ENCODE results near the gene VPS35L.

VPS35L gene

DNA sequence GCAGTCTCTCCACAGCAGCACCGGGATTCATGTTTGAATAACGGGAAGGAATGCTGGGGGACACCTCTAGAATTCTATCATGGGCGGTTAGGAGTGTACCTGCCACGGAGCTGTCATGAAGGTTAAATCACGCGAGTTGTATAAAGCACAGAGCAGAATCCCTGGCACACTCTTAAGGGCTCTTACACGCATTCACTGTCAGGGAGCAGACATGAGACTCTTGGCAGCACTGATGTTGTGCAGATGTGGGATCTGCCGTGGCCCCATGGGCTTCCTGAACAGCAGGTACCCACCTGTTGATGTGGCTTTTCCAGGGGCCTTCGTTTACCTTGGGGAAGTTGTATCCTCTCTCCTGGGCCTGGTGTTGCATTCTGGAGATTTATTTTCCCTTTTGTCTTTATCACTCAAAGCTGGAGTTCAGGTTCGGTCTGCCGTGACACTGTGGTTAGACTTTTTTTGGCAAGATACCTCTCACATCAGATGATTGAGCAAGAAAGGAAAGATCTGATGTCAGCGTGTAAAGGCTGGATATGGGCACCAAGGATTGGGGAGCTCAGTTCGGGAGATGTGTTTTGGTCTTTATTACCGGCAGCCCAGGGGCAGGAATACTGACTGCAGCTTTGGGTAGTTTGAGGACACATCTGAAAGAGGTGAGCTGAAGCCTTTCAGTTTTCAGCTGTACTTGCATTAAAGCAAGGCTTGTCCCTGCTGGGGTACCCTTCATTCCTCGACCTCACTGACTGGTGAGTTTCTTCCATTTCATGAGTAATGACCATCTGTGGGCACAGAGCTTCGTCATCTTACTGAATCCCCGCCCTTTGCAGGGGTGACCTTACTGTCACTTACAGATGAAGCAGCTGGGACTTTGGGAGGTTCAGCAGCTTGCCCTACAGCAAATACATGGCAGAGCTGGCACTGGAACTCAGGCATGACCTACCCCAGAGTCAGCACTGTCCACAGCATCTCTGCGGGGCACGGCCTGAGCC lies 143.3 kb downstream of the VPS35L start:
- no peak for DNase-seq

DNA sequence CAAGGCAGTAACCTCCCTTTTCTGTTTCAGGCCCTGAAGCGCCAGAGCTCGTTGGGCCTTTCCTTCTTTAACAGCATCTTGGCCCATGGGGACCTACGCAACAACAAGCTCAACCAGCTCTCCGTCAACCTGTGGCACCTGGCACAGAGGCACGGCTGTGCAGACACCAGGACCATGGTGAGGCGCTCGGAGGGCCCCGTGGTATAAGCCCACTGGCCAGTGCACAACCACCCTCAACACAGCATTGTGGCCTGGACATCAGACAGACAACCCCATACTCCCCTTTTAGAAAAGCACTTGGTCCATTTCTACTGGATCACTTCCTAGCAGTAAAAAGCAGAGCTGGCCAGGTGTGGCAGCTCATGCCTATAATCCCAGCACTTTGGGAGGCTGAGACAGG lies 144.0 kb downstream of the VPS35L start:
- no peak for DNase-seq

DNA sequence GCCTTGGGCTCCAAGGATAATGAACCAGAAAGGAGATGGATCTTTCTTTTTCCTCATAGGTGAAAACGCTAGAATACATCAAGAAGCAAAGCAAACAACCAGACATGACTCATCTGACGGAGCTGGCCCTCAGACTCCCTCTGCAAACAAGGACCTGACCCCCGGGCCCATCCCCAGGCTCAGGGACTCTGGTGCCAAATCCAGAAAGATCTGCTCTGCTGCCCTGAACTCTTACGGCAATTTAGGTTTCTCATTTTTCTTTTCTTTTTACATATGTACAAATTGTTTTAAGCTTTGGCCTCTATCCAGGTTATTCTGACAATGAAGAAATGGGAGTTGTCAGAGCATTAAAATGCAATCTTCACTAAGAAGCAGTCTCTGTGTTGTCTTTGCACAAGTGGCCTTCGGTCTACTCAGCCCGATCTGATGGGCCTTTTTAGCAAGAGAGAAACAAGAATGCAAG lies 144.8 kb downstream of the VPS35L start:
- no peak for DNase-seq

DNA sequence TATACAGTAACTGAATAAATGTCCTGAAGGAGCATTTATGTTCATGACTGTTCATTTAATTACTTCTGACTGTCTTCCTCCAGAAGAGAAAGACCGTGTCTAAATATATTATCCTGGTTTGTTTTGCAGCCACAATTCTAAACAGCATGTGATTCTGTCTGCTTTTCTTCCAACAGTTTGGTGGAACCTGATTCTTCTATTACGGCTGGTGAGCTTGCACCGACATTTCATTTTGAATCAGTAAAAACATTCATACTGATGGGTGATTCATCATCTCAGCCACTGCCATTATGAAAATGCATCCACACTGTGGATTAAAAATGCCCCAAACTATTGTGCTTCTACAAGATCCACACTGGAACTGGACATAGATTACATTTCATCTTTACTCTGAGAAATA lies 145.6 kb downstream of the VPS35L start:
- no peak for DNase-seq

DNA sequence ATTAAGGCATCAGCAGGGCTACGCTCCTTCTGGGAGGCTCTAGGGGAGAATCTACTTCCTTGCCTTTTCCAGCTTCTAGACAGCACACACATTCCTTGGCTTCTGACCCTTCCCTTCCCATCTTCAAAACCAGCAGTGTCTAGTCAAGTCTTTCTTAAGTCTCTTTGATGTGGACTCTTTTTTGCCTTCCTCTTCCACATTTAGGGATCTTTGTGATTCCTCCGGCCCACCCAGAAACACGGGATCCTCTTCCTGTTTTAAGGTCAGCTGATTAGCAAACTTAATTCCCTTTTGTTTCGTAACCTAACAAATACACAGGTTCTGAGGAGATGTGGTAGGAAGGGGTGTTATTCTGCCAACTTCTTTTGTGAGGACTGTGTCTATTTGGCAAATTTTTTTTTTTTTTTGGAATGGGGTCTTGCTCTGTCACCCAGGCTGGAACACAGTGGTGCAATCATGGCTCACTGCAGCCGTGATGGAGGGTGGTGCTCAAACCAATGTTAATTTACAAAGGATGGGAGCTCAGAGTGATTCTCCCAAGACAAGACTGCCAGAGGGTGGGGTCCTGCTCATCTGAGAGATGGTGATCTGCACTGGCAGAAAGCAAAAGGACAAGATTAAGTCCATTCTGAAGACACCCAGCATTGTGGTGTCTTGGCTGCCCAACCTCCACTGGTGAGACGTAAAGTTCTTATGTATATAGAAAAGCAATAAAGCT lies 147.8 kb downstream of the VPS35L start:
- DNase-seq, result no peak

DNA sequence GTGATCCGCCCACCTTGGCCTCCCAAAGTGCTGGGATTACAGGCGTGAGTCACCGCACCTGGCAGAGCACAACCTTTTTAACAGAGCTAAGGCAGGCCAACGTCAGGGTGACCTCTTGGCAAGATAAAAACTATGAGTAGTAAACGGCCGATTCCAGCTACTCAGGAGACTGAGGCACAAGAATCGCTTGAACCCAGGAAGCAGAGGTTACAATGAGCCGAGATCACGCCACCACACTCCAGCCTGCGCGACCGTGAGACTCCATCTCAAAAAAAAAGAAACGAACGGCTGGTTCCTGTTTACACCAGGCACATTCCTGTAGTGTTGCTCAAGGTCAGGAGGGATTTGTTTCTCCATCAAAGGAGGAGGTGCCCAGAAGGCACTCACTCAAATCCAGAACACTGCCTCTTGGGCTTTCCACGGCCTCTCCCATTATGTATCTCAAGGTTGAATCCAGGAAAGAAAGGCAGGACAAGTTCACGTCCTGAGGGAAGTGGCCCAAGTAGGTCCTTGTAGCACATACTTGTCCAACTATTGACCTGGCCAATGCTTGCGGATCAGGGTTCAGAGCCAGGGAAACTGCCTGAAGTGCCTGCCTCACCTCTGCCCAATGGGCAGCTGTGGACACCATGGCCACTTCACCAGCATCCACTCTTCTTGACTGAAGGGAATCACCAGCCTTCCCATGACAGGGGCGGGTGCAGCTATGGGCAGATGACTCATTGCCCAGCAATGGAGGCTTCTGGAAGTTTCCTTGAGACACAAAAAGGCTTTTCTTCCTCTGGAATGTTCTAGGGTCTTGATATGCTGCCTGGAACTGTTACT lies 149.0 kb downstream of the VPS35L start:
- no peak for DNase-seq

DNA sequence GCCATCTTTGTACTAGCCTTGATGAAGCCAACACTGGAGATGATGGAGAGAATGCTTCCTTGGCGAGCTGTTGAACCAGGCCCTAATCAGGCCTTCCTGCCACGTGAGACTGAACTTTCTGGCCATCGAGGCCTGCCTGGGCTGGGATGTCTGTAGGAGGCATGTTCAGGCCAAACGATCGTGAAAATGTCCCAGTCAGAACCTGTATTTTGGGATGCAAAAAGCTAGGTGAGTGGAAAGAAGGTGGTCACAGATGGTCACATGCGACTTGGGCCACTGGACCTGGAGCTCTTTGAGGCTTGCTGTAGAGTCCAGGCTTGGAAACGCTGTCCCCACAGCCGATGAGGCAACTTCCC lies 149.6 kb downstream of the VPS35L start:
- DNase-seq, result no peak

DNA sequence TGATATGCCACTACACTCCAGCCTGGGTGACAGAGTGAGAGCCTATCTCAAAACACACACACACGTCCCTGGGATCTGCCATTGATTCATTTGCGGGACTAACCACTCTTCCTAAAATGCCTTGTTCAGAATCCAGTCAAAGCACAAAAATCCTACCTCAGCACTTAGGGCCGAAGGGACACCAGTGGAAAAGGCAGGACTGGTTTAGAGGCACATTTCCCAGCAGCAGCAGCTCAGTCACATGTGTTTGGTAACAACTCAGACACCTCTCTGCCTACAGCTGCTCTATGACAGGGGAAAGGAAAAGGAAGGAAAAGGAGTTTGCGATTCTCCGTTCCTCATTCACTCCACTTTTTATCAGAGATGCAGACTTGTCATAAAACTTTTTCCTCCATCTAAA lies 150.3 kb downstream of the VPS35L start:
- DNase-seq, result no peak

DNA sequence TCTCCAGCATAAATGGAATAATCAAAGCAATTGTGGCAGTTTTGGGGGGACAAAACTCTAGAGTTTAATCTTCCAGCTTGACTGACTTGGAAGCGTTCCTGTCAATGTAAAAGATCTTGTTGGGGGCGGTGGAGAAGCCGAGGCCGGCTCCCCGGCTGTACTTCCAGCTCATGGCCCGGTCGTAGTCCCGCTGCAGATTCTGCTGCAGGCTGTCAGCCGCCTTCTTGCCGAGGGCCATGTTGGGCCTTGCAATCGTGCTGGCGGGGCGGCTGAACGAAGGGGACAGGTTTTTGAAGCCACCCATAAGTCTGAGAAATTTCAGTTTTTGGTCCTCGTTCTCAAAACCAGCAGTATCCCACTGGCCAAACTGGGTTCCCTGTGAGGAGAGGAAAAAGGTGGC lies 151.3 kb downstream of the VPS35L start:
- no peak for DNase-seq

DNA sequence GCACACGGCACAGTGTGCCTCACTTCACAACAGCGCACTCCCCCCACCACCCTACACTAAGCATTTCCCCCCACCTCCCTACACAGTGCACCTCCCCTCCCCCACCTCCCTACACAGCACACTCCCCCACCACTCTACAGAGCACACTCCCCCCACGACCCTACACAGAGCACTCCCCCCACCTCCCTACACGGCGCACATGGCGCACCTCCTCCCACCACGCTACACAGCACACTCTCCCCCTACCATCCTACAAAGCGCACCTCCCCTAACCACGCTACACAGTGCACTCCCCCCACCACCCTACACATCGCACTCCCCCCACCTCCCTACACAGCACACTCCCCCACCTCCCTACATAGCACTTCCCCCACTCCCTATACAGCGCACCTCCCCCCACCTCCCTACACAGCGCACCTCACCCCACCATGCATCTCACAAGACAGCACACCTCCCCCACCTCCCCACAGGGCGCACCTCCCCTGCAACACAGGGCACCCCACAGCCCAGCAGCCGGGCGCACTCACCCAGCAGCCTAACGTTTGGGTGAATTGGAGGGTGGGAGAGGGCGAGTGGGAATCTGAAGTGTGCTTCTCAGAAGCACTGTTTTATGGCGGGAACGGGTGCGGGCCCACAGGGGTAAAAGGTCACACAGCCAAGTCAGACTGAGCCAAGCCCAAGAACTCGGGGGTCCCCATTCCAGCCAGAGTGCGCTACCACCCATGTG lies 152.2 kb downstream of the VPS35L start:
- no peak for DNase-seq

DNA sequence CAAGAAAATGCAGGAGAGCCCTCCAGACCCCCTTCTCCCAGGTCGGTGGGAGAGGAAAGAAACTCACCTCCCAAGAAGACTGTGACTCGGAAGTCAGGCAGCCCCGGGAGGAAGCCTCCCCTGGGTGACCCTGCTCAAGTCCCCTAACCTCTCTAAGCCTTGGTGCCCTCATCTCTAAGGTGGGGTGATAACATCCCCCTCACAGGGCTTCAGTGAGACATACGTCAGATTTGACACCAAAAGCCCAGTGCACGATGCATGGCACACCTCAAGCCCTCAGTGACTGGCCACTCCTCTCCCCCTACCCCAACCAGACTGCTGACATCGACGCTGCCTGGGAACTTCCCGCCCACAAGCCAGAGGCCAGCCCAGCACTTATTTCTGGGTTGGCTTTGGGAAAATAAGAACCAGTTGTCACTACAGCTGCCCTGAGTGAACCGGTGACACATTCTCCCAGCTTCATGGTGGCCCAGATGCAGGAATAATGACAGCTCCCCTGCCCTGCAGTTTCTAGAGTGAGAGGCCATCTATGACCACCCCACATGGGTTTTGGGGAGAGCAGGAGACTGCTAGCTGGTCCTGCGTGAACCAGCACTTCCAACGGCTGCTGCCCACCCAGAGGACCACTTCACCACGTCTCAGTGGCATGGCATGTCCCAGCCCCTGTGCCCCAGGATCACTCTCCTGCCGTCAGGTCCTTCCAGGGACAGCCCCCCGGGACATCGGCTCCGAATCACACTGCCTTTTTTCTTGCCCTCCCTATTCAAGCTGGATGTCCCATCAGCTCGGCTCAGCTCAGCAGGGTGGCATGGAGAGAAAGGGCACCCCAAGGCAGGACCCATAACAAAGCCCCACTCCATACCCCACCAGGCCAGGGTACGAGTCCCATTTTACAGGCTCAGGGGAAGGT lies 153.0 kb downstream of the VPS35L start:
- DNase-seq, result no peak

DNA sequence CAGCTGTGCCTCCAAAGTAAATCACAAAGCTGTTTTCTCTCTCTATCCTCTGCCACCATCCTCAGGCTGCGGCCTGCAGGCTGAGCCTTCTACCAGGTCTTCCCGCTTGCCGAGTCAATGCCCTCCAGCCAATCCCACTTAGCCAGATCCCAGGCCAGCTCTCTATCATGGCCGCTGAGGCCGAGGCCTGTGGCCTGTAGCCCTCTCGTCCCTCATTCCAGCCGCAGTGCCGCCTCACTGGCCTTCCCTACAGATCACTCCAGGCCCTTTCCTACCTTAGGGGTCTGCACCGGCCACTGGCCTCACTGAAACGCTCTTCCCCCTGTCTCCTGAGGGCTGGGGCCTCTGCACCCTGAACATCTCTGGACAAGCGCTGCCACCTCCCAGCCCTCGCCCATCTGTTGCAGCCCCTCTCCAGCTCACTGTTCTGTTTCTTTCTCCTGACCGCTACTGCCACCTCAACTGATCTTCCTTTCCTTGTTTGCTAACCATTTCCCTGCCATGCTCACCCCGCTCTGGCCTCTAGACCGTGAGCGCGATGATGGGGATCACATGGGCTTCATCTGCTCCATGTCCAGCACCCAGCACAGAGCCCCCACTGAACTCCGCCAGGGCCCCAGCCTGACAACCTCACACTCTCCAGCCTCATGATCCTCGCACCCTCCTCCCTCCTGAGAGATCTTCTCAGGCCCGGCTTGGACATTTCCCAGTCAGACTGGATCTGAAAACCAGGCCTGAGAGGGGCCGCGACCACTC lies 154.1 kb downstream of the VPS35L start:
- no peak for DNase-seq

DNA sequence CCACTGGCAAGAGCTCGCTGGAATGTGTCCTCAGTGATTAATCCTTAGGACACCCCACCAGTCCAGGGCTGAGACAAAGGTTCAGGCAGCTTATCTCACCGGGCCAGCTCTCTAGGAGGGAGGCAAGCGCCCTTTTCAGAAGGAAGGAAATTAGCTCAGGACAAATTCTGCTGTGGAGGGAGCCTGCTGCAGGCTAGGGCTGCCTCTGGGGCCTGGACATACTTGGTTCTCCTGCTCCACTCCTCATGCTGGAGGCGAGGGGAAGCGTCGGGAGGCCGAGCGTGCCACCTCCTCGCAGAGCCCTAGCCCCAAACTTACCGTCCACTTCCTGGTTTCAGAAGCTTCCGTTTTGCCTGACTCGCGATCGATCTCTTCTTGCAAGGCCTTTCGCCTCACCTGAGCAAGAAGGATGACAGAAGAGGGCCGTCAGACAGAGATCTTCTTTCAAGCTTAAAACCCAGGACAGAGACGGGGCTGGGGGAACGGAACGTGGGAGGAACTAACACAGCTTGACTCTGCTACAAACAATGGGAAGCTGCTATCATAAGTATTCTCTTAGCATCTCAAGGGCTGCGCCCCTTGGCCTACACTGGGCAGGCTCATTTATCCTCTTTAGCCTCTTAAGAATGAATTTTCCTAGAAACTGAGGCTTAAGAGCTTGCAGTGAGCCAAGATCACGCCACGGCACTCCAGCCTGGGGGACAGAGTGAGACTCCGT lies 154.8 kb downstream of the VPS35L start:
- DNase-seq, result no peak

DNA sequence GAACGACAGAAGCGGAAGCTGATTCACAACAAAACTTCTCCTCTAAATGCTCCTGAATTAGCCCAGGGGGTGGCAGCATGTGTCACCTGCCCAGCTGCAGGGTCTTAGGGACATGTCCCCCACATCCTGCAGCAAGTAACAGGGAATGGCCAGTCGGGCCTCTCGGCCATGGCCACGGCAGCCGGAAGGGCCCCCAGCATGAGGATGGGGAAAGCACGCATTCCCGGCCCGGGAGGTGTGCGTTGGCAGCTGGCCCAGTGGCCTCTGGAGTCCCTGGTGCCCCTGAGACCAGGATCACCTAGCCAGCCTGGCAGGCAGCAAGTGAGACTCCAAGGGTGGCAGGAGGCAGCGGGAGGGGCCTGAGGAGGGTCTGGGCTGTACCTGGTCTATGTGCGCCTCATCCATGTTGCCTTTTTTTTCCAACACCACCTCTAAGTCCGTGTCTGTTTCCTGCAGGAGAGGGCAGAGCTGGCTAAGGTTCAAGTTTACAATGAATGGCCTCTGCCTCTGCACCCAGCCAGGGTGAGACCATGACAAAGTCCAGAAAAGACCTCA lies 155.6 kb downstream of the VPS35L start:
- DNase-seq, result no peak

DNA sequence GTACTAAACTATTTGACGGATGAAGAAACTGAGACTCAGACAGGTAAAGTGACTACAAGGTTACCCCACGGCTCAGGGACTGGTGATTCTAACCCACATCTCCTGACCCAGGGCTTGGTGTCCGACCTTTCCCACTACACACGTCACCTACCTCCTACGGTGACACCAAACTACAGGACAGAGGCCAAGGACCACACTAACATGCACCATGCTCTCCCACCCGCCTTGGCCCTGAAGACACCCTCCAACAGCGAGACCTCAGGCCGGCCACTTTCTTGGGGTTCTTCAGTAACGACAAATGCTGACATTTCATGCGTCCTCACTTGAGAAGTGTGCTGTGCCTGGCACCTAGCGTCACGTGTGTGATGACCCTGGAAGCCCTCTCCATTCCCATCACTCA lies 156.1 kb downstream of the VPS35L start:
- DNase-seq, result no peak

DNA sequence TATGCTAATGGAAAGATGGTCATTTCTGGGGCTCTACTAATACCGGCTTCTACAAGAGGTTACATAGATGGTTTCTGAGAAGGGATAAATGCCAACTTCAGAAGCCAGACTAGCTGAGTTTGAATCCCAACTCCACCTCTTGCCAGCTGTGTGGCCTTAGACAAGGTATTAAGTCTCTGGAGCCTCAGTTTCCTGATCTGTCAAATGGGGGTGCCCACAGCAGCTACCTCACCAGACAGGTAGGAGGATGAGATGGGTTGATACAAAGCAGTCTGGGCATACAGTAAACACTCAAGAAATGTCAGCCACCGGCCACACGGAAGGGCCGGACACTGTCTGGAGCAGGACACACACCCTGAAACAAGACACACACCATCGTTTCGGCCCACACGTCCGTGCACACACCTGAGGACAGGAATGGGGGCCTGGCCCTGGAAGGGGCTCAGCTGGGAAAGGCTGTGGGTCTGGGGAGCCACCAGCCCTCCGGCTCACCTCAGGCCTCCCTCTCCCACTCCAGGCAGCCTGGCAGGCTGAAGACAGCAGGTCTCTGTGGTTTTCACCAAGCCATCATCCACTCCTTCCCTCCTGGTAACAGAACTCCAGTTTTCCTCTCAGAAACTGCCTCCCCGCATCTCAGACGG lies 157.0 kb downstream of the VPS35L start:
- no peak for DNase-seq

DNA sequence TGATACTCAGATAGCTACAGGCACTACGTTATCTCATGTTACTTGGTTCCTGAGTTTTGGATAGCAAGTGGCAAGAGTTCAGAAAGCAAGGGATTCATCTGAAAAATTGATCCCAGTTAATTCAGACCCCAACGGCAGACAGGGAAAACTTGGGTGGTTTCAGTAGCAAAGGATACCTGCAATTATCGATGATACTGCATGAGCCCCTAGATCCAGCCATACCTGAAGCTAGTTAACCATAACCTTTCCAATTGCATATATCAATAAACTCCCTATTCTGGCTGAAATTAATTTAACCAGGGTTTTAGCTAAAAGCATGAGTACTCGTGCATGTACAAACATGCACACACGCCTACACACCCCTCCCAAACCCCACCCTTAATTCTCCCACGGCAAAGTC lies 158.2 kb downstream of the VPS35L start:
- no peak for DNase-seq

DNA sequence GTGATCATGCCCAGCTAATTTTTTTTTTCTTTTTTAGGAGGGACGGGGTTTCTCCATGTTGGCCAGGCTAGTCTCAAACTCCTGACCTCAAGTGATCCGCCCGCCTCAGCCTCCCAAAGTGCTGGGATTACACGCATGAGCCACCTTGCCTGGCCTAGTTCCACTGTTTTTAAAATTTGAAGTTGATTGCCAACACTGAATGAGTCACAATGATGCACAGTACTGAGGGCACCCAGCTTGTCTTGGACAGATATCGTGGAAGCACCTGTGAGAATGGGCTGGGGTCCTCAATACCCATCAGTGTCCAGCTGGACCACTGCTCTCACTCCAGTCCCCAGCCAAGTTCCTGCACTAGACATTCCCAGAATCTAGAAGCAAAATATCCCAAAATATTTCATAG lies 160.1 kb downstream of the VPS35L start:
- no peak for DNase-seq

DNA sequence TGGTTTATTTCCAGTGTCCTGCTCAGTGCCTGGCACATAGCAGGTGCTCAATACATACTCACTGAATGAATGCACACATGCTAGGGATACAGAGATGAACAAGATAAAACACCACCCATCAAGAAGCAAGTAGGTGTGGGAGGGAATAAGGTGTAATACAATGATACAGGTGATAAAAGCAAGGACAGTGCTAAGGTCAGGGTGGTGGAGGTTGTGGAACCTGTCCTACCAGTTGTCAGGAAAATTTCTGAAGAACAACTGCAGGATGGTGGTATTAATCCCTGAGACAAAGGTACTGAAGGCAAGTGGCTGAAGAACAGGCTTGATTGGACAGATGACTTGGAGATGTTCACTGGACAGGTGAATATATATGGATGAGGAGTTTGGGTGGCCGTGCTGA lies 160.7 kb downstream of the VPS35L start:
- no peak for DNase-seq

Data from activated CD8-positive, alpha-beta memory T cell treated with anti-CD3 and anti-CD28 coated beads for 24 hours (primary cell).